ENCODE data around the gene HLA-F.

HLA-F gene

DNA sequence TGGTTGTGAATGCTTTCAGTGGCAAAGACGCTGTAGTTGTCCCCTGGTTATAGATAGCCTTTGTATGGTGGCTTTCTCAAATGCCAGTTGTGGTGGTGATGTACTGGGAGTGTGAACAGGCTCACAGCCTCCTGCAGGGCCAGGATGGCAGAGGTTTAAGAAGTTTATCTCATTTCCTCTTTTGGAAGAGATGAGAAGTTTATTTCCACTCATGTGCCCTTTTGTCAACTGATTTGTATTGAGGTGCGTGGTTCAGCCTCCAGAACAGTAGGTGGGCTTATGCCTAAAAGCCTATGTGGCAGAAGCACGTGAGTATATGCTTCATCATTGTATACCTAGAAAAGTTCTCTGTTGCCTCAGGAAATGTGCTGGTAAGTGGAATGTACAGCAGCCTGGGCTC lies 28.6 kb upstream of the HLA-F start:
- Histone ChIP-seq H3K4me1 (ENCODE audit: control insufficient read depth, insufficient read depth, low read length) (no peaks in the 10 kb centered on the region), H3K9me3 (ENCODE audit: control insufficient read depth, insufficient read depth, low read depth, low read length) (no peaks in the 10 kb centered on the region), H3K4me3 (ENCODE audit: low read depth, low read length) (no peak overlapping the region), H3K27ac (ENCODE audit: extremely low read depth, low read depth, low read length) (no peak overlapping the region), H3K36me3 (ENCODE audit: control insufficient read depth in 2 of 2, insufficient read depth in 1 of 2, low read length in 2 of 2) (no peaks in the 10 kb centered on the region)
- ChIA-PET CTCF (interaction anchor here (0.7 to 7.2 kb wide), 4 partner anchors 42 to 493 kb away, joined by 3 to 164 read pairs (median 37); partner anchors contain the start of gene MOG), POLR2A (interaction anchor here (0.6 kb wide), 1 partner anchor 65 kb away, joined by 3 read pairs; no protein-coding TSS in a partner anchor)
- no peak for TF ChIP-seq FEZF1 (tag by site-specific recombination; IDR thresholded peaks at IDR 0.05)
- no peak for TF ChIP-seq TRIM28 (IDR thresholded peaks at IDR 0.05; ENCODE audit: borderline replicate concordance, low read length)
- TF ChIP-seq ZNF341 (tag by site-specific recombination; IDR thresholded peaks at IDR 0.05; ENCODE audit: low read depth) = no peak
- no peak for TF ChIP-seq ZNF391 (tag by site-specific recombination; IDR thresholded peaks at IDR 0.05; ENCODE audit: borderline replicate concordance, low read depth)
- no peak for TF ChIP-seq MYNN (tag by site-specific recombination; IDR thresholded peaks at IDR 0.05; ENCODE audit: borderline replicate concordance)
- no peak for TF ChIP-seq ZNF175 (tag by site-specific recombination; IDR thresholded peaks at IDR 0.05)

DNA sequence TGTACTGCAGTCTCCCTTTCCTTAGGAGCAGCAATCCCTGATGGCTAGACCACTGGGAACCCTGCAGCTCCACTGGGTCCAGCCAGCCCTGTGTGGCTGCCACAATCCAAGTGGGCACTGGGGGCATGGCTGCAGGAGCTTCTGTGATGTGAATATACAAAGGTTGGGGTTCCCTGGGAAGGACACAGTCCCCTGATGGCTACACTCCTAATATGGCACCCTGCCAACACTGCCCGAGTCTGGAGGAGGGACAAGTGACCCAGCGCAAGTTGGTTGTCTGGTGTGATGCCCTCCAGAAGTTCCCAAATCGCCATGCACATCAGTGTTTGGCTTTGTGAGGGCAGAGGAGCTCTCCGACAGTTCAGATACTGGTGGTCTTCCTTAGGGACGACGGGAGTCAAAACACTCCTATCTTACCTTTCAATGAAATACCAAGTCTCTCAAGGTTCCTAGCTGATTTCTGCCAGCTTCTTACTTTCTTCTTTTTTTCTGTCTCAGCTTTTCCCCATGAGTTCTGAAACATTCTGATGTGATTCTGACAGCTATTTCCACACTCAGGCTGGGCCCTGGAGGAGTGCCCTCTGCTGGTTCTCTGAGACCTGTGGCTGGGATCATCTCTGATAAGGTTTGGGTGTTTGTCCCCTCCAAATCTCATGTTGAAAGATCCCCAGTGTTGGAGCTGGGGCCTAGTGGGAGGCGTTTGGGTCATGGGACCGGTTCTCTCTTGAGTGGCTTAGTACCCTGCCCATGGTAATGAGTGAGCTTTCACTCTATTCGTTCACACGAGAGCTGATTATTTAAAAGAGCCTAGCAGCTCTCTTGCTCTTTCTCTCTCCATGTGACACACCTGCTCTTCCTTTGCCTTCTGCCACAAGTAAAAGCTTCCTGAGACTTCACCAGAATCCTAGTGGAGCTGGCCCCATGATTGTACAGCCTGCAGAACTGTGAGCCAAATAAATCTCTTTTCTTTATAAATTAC lies 26.8 kb upstream of the HLA-F start:
- no peak overlapping the region for H3K27ac ChIP-seq (ENCODE audit: extremely low read depth, low read depth, low read length)
- H3K9me3 ChIP-seq (ENCODE audit: control insufficient read depth, insufficient read depth, low read depth, low read length) = no peaks in the 10 kb centered on the region
- H3K4me1 ChIP-seq (ENCODE audit: control insufficient read depth, insufficient read depth, low read length) = no peaks in the 10 kb centered on the region
- H3K4me3 ChIP-seq (ENCODE audit: low read depth, low read length) = no peak overlapping the region
- H3K36me3 ChIP-seq (ENCODE audit: control insufficient read depth in 2 of 2, insufficient read depth in 1 of 2, low read length in 2 of 2) = no peaks in the 10 kb centered on the region
- TF ChIP-seq, protein P1, sequence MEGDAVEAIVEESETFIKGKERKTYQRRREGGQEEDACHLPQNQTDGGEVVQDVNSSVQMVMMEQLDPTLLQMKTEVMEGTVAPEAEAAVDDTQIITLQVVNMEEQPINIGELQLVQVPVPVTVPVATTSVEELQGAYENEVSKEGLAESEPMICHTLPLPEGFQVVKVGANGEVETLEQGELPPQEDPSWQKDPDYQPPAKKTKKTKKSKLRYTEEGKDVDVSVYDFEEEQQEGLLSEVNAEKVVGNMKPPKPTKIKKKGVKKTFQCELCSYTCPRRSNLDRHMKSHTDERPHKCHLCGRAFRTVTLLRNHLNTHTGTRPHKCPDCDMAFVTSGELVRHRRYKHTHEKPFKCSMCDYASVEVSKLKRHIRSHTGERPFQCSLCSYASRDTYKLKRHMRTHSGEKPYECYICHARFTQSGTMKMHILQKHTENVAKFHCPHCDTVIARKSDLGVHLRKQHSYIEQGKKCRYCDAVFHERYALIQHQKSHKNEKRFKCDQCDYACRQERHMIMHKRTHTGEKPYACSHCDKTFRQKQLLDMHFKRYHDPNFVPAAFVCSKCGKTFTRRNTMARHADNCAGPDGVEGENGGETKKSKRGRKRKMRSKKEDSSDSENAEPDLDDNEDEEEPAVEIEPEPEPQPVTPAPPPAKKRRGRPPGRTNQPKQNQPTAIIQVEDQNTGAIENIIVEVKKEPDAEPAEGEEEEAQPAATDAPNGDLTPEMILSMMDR (tag by site-specific recombination; IDR thresholded peaks at IDR 0.05) = peak; percentile 21
- TF ChIP-seq ZNF785 (tag by site-specific recombination; IDR thresholded peaks at IDR 0.05) = no peak
- CTCF ChIA-PET = interaction anchor here (0.6 to 7.2 kb wide), 48 partner anchors 8 to 787 kb away, joined by 3 to 164 read pairs (median 4); partner anchors contain the start of gene MOG
- POLR2A ChIA-PET = interaction anchor here (0.5 to 1.5 kb wide), 2 partner anchors 34 to 46 kb away, joined by 3 to 6 read pairs; no protein-coding TSS in a partner anchor

- Histone ChIP-seq H3K27ac (ENCODE audit: extremely low read depth, low read depth, low read length) (no peak overlapping the region), H3K36me3 (ENCODE audit: control insufficient read depth in 2 of 2, insufficient read depth in 1 of 2, low read length in 2 of 2) (no peaks in the 10 kb centered on the region), H3K4me1 (ENCODE audit: control insufficient read depth, insufficient read depth, low read length) (no peaks in the 10 kb centered on the region), H3K4me3 (ENCODE audit: low read depth, low read length) (no peak overlapping the region), H3K9me3 (ENCODE audit: control insufficient read depth, insufficient read depth, low read depth, low read length) (no peaks in the 10 kb centered on the region)
- POLR2A ChIA-PET = no interaction called here
- CTCF ChIA-PET = interaction anchor here (0.6 to 3.1 kb wide), 44 partner anchors 9 to 1866 kb away, joined by 3 to 39 read pairs (median 4); no protein-coding TSS in a partner anchor
- TF ChIP-seq ZSCAN16 (tag by site-specific recombination; IDR thresholded peaks at IDR 0.05) (no peak), IKZF3 (tag by site-specific recombination; IDR thresholded peaks at IDR 0.05) (peak; percentile 51; the same call in 1 of the 2 replicates), ZBTB17 (tag by site-specific recombination; IDR thresholded peaks at IDR 0.05) (peak; percentile 58), ZBTB8A (tag by site-specific recombination; IDR thresholded peaks at IDR 0.05) (peak; percentile 52; the same call in 1 of the 2 replicates), ZNF518A (tag by site-specific recombination; conservative IDR thresholded peaks at IDR 0.05; ENCODE audit: low read depth) (no peak), ZBTB21 (tag by site-specific recombination; IDR thresholded peaks at IDR 0.05) (no peak), ZNF654 (tag by site-specific recombination; IDR thresholded peaks at IDR 0.05; ENCODE audit: low read depth) (peak; percentile 72)
- TF ChIP-seq, protein P2, sequence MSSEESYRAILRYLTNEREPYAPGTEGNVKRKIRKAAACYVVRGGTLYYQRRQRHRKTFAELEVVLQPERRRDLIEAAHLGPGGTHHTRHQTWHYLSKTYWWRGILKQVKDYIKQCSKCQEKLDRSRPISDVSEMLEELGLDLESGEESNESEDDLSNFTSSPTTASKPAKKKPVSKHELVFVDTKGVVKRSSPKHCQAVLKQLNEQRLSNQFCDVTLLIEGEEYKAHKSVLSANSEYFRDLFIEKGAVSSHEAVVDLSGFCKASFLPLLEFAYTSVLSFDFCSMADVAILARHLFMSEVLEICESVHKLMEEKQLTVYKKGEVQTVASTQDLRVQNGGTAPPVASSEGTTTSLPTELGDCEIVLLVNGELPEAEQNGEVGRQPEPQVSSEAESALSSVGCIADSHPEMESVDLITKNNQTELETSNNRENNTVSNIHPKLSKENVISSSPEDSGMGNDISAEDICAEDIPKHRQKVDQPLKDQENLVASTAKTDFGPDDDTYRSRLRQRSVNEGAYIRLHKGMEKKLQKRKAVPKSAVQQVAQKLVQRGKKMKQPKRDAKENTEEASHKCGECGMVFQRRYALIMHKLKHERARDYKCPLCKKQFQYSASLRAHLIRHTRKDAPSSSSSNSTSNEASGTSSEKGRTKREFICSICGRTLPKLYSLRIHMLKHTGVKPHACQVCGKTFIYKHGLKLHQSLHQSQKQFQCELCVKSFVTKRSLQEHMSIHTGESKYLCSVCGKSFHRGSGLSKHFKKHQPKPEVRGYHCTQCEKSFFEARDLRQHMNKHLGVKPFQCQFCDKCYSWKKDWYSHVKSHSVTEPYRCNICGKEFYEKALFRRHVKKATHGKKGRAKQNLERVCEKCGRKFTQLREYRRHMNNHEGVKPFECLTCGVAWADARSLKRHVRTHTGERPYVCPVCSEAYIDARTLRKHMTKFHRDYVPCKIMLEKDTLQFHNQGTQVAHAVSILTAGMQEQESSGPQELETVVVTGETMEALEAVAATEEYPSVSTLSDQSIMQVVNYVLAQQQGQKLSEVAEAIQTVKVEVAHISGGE (tag by site-specific recombination; conservative IDR thresholded peaks at IDR 0.05; ENCODE audit: low read depth) = no peak
- TF ChIP-seq, protein P3, sequence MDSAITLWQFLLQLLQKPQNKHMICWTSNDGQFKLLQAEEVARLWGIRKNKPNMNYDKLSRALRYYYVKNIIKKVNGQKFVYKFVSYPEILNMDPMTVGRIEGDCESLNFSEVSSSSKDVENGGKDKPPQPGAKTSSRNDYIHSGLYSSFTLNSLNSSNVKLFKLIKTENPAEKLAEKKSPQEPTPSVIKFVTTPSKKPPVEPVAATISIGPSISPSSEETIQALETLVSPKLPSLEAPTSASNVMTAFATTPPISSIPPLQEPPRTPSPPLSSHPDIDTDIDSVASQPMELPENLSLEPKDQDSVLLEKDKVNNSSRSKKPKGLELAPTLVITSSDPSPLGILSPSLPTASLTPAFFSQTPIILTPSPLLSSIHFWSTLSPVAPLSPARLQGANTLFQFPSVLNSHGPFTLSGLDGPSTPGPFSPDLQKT (IDR thresholded peaks at IDR 0.05; ENCODE audit: borderline replicate concordance, low read depth, low read length) = no peak
Measured at GRCh38 chr6:29702519-29703103, 20.6 kb upstream of the HLA-F start.
